ENCODE results near the gene PAEP.

PAEP gene

DNA sequence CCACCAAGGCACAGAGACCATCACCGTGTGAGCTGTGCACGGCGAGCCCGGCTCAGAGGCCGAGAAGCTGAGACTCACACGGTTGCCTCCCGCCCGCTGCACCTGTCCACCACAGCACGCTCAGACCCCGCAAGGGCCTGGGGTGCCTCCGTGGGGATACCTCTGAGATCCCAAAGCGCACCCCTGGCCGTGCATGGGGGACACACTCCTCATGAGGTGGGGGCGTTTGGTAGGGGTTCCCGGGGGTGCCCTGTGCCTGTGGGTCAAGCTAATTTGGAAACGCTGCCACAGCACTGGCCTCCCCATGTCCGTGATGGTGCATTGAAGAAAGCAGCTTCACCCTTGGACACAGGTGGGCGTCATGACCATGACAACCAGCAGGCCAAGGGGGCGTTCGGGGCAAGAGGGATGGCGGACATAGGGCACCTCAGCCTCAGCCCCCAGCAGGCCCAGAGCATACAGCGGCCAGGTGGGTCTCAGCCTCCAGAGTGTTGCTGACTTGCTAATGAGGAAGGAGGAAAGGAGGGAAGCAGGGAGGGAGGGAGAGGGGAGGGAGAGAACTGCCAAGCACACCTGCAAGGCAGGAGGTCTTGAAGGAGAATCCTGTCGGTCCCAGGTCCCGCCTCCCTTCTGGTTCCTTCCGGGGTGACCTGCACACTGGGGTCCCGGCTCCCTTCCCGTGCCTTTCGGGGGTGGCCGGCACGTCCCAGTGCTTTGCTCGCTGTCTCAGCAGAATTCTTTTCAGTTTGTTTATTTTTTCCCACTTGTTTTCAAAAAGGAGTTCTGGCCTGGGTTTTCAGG, 43.1 kb downstream of the PAEP start:
- DNase-seq, result peak; percentile 9 to 12

DNA sequence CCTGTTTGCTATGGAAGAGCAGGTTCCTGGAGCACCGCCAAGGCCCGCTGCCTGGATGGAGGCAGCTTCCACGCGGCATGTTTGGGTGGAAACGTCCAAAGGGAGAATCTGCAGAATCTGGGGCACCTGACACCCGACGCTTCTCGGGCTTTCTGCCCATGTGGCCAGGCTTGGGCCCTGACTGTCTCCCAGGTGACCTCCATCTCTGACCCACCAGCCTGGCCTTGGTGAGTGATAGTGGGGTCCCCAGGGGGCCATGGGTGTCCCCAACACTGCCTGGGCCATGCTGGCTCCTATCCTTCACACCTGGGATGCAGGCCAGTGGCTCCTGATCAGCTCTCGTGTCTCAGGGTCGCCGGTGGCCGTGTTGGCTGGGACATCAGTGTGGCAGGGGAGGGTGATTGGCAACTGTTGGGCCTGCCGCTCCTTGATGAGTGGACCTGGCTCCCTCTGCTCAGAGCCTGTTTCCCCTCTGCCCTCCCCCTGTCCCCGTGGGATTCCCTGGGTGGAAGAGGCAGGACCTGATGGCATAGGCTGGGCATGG, 43.8 kb downstream of the PAEP start:
- DNase-seq, result peak in 1 of 2 experiments; percentile 10

- peak in 1 of 2 experiments; percentile 7 for DNase-seq
Observed at GRCh38 chr9:135606885-135607259, 45.3 kb downstream of the PAEP start.

DNA sequence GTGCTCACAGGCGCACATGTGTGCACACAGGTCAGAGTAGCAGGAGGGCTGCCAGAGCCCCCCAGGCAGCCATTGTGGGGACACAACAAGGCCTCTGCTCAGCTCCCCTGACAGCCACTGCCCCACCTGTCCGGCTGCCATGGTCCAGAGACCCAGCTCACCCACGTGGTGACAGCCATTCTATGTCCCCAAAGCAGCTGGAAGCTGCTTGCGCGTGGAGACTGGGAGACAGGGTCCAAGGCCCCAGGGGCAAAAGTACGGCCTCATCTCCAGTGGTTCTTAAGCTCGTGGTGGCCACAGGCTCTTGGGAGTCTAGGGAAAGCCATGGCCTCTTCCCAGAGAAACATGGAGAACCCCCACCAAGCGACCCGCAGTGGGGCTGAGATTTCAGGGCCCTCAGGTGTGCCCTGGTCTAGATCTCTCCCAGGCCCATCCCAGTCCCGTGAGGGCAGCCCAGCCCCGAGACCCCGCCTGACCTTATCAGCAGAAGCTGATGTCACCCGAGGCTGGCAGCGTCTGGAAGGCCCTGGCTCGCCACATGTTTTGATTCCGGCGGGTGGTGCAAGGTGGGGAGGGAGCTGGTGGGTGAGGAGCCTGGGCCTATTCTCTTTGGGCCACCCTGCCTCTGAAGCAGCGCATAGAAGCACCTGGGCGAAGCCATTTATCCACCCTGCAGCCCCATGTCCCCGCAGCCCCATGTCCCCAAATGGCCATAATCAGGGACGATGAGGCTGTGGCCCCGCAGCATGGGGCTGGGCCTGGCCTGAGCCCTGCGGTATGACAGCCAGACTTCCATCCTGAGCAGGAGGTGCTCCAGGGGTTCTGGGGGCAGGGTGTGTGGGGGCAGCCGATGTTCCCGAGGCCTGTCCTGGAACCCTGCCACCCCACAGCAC, 46.1 kb downstream of the PAEP start:
- no peak for DNase-seq

DNA sequence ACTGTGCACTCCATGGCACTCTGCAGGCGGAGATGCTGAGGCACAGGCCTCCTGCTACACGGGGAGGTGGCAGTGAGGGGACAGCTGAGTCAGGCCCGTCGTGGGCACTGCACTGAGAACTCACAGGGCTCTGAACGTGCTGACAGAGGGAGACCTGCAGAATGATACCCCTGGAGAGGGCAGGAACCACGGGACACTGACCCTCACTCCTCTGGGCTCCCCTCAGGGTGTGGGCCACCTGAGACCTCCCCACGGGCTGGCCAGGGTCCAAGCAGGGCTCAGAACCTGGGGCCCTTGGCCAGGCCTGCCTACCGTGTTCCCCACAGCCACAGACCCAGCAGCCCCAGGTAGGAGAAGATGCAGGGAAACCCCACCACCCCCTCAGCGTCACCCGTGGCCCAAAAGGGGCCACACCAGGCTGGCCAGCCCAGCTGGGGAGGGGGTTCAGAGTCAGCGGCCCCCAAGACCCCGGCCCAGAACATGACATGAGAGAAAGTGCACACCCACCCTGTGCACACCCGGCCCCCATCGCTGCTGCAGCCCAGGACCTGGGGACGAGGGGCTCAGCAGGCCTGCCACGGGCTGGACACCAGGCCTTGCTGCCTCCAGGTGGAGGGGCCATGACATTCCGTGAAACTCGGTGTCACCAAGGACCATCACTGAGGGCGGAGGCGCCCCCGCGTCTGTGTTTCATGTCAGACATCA, 46.9 kb downstream of the PAEP start:
- no peak for DNase-seq

- no peak for DNase-seq
Observed at GRCh38 chr9:135608999-135609317, 47.4 kb downstream of the PAEP start.

DNA sequence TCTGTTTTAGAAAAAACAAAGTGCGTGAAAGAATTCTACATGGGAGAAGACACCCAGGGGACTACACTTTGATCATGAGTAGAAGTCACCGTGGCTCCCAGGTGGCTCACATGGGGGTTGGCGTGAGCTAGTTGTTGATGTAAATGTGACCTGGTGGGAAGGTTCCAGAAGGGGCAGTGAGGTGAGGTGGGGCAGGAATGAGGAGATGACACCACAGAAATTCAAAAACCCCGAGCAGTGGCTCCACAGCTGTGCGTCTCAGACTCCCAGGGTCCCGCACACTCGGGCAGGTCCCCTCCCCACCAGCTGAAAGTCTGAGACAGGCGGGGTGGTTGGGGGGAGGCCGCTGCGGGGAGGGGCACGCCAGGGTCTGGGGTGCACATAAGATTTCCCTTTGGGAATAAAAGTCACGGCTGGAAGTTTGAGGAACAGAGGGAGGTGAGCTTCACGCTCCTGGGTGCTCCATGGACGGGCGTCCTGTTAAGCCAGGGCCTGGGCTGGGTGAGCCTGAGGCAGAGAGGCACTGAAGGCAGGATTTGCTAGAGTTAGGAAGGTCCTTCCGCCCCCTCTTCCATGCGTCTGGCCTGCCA, 47.9 kb downstream of the PAEP start:
- no peak for DNase-seq

DNA sequence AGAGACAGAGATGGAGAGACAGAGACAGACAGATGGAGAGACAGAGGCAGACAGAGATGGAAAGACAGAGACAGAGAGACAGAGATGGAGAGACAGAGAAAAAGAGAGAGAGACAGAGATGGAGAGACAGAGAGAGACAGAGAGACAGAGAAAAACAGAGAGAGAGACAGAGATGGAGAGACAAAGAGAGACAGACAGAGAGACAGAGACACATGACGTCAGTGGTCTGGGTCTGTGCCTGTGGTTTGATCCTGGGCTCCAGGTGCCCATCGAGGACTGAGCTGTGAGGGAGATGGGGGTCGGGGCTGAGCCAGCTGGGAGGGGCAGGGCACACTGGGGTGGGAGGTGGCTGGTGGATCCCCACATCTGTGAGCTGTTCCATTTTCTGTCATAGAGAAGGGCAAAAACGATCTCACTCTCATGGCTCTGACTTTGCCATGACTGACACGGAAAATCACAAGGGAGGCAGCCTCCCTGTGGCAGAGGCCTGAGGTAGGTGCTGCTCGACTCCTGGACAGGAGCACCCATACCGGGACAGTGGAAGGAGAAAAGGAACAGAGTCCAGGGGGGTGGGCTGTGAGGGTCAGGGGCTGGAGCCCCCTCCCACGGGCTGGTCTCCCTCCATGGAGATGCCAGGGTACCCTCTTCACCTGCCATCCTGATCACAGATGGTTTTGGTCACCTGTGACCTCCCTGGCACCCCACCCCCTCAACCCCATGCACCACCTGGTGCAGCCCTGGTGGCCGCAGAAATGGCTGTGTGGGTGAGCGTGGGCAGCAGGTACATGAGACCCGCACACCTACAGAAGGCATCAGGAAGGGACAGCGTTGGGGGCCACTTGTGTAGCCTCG, 49.0 kb downstream of the PAEP start:
- DNase-seq, result no peak

DNA sequence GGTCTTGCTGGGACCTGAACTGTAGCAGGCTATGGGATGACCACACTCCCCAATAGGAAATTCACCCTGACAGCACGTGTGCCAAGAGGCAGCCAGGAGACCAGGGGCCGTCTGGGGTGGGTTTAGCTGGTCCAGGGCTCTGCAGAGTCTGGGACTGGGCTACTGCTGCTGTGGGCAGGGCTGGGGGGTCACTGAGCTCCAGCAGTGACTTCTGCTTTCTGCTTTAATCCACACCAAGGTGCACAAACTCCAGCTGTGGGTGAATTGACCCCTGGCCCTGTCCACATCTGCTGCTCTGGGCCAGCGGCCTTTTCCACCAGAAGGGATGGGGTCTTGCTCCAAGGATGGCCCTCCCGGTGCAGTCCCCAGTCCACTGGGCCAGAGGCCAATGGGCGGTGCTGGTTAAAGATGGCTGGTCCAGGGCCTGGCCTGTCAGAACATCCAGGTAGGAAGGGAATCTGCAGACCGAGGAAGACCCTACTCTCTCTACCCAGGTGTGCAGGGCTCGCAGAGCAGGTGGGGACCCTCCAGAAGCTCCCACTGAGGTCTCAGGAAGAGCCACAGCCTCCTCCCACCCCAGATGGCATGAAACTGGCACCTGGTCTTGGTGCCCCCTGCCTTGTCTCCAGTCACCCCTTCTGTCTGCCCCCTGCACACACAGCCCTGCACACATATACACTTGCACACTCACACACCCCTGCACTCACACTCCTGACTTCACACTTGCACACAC, 49.8 kb downstream of the PAEP start:
- DNase-seq, result no peak

- no peak for DNase-seq
Observed at GRCh38 chr9:135611875-135612209, 50.3 kb downstream of the PAEP start.

DNA sequence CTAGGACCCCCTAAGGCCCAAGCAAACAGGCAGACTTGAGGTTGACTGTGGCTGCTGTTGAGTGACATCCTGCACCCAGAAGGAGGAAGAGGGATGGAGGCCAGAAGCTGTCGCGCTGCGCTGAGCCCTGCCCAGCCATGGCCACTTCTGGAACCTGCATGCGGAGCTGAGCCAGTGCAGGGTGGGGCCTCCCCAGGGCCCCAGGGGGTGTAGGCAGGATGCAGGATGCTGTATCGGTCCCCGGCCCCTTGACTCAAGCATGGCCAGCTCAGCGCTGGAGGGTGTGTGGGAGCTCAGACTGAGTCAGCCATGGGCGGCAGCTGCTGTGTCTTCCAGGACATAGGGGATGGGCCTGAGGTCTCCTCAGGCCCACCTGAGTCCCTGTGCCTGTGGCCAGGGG, 50.9 kb downstream of the PAEP start:
- no peak for DNase-seq

- DNase-seq, result no peak
Observed at GRCh38 chr9:135612981-135613910, 51.7 kb downstream of the PAEP start.

GRCh38 chr9:135613946-135614805, 52.6 kb downstream of the PAEP start:
- no peak for DNase-seq

GRCh38 chr9:135614821-135615665, 53.5 kb downstream of the PAEP start:
- no peak for DNase-seq

- no peak for DNase-seq
Observed at GRCh38 chr9:135615666-135616618, 54.4 kb downstream of the PAEP start.

Data from activated T-cell treated with anti-CD3 and anti-CD28 coated beads, Interleukin-2, amount 50 U/mL, for 48 hours (primary cell).